ENCODE results near the gene SEMA3D.

DNA sequence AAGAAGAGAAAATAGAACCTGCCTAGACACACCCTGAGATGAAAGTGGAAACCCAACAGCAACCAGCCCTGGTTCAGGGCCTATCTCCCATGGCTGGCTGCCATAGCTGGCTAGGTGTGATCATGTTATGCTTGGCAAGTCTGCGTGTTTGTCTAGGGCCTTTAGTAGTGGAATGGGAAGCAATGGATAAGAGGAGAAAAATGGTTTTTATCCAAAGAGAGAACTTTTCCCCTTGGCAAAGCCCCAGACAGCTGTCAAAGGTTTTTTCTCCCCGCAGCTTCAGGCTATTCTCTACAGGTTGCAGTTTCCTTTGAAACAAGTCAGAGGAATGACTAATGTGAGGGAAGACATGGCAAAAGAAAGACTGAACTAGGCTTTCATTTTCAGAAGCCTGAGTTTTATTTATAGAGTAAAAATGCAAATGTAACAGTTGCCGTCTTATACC, 161.5 kb downstream of the SEMA3D start:
- TF ChIP-seq, protein P1, sequence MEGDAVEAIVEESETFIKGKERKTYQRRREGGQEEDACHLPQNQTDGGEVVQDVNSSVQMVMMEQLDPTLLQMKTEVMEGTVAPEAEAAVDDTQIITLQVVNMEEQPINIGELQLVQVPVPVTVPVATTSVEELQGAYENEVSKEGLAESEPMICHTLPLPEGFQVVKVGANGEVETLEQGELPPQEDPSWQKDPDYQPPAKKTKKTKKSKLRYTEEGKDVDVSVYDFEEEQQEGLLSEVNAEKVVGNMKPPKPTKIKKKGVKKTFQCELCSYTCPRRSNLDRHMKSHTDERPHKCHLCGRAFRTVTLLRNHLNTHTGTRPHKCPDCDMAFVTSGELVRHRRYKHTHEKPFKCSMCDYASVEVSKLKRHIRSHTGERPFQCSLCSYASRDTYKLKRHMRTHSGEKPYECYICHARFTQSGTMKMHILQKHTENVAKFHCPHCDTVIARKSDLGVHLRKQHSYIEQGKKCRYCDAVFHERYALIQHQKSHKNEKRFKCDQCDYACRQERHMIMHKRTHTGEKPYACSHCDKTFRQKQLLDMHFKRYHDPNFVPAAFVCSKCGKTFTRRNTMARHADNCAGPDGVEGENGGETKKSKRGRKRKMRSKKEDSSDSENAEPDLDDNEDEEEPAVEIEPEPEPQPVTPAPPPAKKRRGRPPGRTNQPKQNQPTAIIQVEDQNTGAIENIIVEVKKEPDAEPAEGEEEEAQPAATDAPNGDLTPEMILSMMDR (IDR thresholded peaks at IDR 0.05) = no peak
- no peak for TF ChIP-seq POLR2AphosphoS5 (IDR thresholded peaks at IDR 0.05)

Data from sigmoid colon (tissue), 4 donors.